GM23338 (cell line): ENCODE results near the gene MUC5AC. TPM values are rescaled to one million over a fixed set of nuclear protein-coding genes. Genes with fewer than 3 reads are reported as not detected.
A peak's percentile ranks its signal among the peaks of the same experiment; 100 is the strongest.

Experiments used
- ATAC-seq: fragments of 200-7000 bp; cut with Tn5 transposase; 3 replicates; pipeline ENCODE4 v1.9.1; 2020
- DNase-seq: peaks from one replicate; pipeline ENCODE4 v3.0.0-alpha.2; 2015; ENCODE audit warnings: low spot score
- H2AFZ ChIP-seq: fragments of 200-600 bp; sonication (generic); 2 replicates; pipeline ENCODE4 v1.8.0; 2016; ENCODE audit warnings: antibody characterized with exemption, mild to moderate bottlenecking, moderate library complexity
- H3F3A ChIP-seq: fragments of 200-600 bp; sonication (generic); replicated peaks from 2 replicates; pipeline ENCODE4 v1.8.0; 2017; ENCODE audit warnings: antibody characterized with exemption, mixed run types, low read depth
- H3K27ac ChIP-seq: fragments of 200-600 bp; sonication (generic); 2 replicates; pipeline ENCODE4 v1.6.1; 2016; ENCODE audit warnings: low read depth
- H3K27me3 ChIP-seq: fragments of 200-600 bp; sonication (generic); 2 replicates; pipeline ENCODE4 v1.8.0; 2016; ENCODE audit warnings: mild to moderate bottlenecking, mixed run types, moderate library complexity; ENCODE audit not compliant: insufficient read depth
- H3K36me3 ChIP-seq: fragments of 200-600 bp; sonication (generic); 2 replicates; pipeline ENCODE4 v1.8.0; 2016; ENCODE audit warnings: mild to moderate bottlenecking; ENCODE audit not compliant: insufficient read depth
- H3K4me1 ChIP-seq: fragments of 200-600 bp; sonication (generic); 2 replicates; pipeline ENCODE4 v1.8.0; 2016; ENCODE audit warnings: mild to moderate bottlenecking, moderate library complexity; ENCODE audit not compliant: insufficient read depth
- H3K4me2 ChIP-seq: fragments of 200-600 bp; sonication (generic); 2 replicates; pipeline ENCODE4 v1.7.1; 2017; ENCODE audit warnings: mixed run types
- H3K4me3 ChIP-seq: fragments of 200-600 bp; sonication (generic); 2 replicates; pipeline ENCODE4 v1.6.1; 2016; ENCODE audit warnings: mixed run types
- H3K79me2 ChIP-seq: fragments of 200-600 bp; sonication (generic); replicated peaks from 2 replicates; pipeline ENCODE4 v1.8.0; 2017; ENCODE audit warnings: mild to moderate bottlenecking; ENCODE audit not compliant: insufficient read depth
- H3K9me2 ChIP-seq: fragments of 200-600 bp; sonication (generic); 2 replicates; pipeline ENCODE4 v1.8.0; 2017; ENCODE audit not compliant: insufficient read depth
- H4K20me1 ChIP-seq: fragments of 200-600 bp; sonication (generic); replicated peaks from 2 replicates; pipeline ENCODE4 v1.8.0; 2017; ENCODE audit warnings: mild to moderate bottlenecking; ENCODE audit not compliant: insufficient read depth
- H3K27ac Mint-ChIP-seq: 2 replicates; pipeline ENCODE4 v1.8.0; 2020; ENCODE audit warnings: inconsistent platforms, mild to moderate bottlenecking, moderate library complexity, mixed read lengths
- H3K27me3 Mint-ChIP-seq: 3 replicates; pipeline ENCODE4 v1.8.0; 2022; ENCODE audit warnings: low read depth, mild to moderate bottlenecking, moderate library complexity, mixed read lengths, inconsistent platforms; ENCODE audit not compliant: insufficient read depth, poor library complexity
- H3K36me3 Mint-ChIP-seq: 3 replicates; pipeline ENCODE4 v1.8.0; 2021; ENCODE audit warnings: low read depth, mild to moderate bottlenecking, inconsistent platforms, moderate library complexity, mixed read lengths
- H3K4me1 Mint-ChIP-seq: 3 replicates; pipeline ENCODE4 v1.8.0; 2020; ENCODE audit warnings: mild to moderate bottlenecking, inconsistent platforms, mixed read lengths
- H3K4me3 Mint-ChIP-seq: 3 replicates; pipeline ENCODE4 v1.8.0; 2021; ENCODE audit warnings: moderate library complexity, mild to moderate bottlenecking, inconsistent platforms, mixed read lengths
- H3K9me3 Mint-ChIP-seq: 3 replicates; pipeline ENCODE4 v1.8.0; 2020; ENCODE audit warnings: moderate library complexity, mild to moderate bottlenecking, inconsistent platforms, mixed read lengths
- CREB1 ChIP-seq: fragments of 250-450 bp; sonication (Bioruptor Pico); IDR thresholded peaks from 2 replicates; pipeline ENCODE4 v1.5.0; 2020; ENCODE audit warnings: low read depth, mild to moderate bottlenecking, moderate library complexity
- EZH2 ChIP-seq: fragments of 200-600 bp; sonication (generic); IDR thresholded peaks from one replicate; pipeline ENCODE4 v1.8.0; 2017; ENCODE audit warnings: antibody characterized with exemption, mild to moderate bottlenecking, low read depth; ENCODE audit not compliant: unreplicated experiment
- EZH2phosphoT487 ChIP-seq: fragments of 200-600 bp; sonication (generic); IDR thresholded peaks from one replicate; pipeline ENCODE4 v1.8.1; 2018; ENCODE audit warnings: antibody characterized with exemption; ENCODE audit not compliant: unreplicated experiment
- JUNB ChIP-seq: IDR thresholded peaks from one replicate; pipeline ENCODE4 v1.6.1; 2016; ENCODE audit warnings: antibody characterized with exemption; ENCODE audit not compliant: unreplicated experiment
- NANOG ChIP-seq: IDR thresholded peaks from 2 replicates; pipeline ENCODE4 v1.6.1; 2016; ENCODE audit warnings: antibody characterized with exemption, borderline replicate concordance
- POLR2AphosphoS5 ChIP-seq: IDR thresholded peaks from 2 replicates; pipeline ENCODE4 v1.6.1; 2016; ENCODE audit warnings: antibody characterized with exemption, low read depth
- ZNF331 ChIP-seq: fragments of 250-450 bp; sonication (Bioruptor Pico); IDR thresholded peaks from 2 replicates; pipeline ENCODE4 v1.5.0; 2020; ENCODE audit warnings: low read depth, mild to moderate bottlenecking, moderate library complexity
- polyA plus RNA-seq: library from polyadenylated mRNA; unstranded; fragments of >200 nt; fragmentation: Nextera tagmentation; extraction: Ambion mirVana; gene quantifications from 2 replicates; pipeline ENCODE4 v1.2.1, GENCODE V29; 2016
- total RNA-seq: library from RNA; depleted of rRNA; stranded (reverse); fragments of >200 nt; shearing (Covaris generic); gene quantifications from 2 replicates; pipeline ENCODE4 v1.2.3, GENCODE V29; 2014
- TF ChIP-seq, protein P1 (sequence below): IDR thresholded peaks from one replicate; pipeline ENCODE4 v1.6.1; 2018; ENCODE audit warnings: antibody characterized with exemption; ENCODE audit not compliant: unreplicated experiment
- TF ChIP-seq, protein P2 (sequence below): fragments of 250-450 bp; sonication (Bioruptor Pico); IDR thresholded peaks from 2 replicates; pipeline ENCODE4 v1.5.0; 2020; ENCODE audit warnings: mild to moderate bottlenecking, moderate library complexity

The MUC5AC gene
- total and polyA plus RNA-seq, 2 experiments from 2014 or later = not detected

DNA sequence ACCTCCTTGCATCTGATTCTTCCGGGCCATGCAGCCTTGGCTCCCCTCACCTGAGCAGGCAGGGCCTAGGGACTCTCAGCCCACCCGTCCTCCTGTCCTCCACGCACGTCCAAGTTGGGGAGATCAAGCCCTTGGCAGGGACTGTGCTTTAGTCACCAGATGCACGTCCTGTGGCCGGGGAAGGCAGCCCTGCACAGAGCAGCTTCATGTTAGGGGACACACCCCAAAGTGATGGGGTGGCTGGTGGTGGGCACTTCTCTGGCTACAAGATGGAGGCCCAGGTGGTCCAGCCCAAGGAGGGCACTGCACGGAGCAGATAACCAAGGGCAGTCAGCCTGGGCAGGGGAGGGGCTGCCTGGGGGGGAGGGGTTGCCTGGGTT is 66.3 kb downstream of the MUC5AC start (continued):
- TF ChIP-seq, protein P1, sequence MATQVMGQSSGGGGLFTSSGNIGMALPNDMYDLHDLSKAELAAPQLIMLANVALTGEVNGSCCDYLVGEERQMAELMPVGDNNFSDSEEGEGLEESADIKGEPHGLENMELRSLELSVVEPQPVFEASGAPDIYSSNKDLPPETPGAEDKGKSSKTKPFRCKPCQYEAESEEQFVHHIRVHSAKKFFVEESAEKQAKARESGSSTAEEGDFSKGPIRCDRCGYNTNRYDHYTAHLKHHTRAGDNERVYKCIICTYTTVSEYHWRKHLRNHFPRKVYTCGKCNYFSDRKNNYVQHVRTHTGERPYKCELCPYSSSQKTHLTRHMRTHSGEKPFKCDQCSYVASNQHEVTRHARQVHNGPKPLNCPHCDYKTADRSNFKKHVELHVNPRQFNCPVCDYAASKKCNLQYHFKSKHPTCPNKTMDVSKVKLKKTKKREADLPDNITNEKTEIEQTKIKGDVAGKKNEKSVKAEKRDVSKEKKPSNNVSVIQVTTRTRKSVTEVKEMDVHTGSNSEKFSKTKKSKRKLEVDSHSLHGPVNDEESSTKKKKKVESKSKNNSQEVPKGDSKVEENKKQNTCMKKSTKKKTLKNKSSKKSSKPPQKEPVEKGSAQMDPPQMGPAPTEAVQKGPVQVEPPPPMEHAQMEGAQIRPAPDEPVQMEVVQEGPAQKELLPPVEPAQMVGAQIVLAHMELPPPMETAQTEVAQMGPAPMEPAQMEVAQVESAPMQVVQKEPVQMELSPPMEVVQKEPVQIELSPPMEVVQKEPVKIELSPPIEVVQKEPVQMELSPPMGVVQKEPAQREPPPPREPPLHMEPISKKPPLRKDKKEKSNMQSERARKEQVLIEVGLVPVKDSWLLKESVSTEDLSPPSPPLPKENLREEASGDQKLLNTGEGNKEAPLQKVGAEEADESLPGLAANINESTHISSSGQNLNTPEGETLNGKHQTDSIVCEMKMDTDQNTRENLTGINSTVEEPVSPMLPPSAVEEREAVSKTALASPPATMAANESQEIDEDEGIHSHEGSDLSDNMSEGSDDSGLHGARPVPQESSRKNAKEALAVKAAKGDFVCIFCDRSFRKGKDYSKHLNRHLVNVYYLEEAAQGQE = no peak
- TF ChIP-seq POLR2AphosphoS5 = no peak
- no peak for TF ChIP-seq CREB1

DNA sequence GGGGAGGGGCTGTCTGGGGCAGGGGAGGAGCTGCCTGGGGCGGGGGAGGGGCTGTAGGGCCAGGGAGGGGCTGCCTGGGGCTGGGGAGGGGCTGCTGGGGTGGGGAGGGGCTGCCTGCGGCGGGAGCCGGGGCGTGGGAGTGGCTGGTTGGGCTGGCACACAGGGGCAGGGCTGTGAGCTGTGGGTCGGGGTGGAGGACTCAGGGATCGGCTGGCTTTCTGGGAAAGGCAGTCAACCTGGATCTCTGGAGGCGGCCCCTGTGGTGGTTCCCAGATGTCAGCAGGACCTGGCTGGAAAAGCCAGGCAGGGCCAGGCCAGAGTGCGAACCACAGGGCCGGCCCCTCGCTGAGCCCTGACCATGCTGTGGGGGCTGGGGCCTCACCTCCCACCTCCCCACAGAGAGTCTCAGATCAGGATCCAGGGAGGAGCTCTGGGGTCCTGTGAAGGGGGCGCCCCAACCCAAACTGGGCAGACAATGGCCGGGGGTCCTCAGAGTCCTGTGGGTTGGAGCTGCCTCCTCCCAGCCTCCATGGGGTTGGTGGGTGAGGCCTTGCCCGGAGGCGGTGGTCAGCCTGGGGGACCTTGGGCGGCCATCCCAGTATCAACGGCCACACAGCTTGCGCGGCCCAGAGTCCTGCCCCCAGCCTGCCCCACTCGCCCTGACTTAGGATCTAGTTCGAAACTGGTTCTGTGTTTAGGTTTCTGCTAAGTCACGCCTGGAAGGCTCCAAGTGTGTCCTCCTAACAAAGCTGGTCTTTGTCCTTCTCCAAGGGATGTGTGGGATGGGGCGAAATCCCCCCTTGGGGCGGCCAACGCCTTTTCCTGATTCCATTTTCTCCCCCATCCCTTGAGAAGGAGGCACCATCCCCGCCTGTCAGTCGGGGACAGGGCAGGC is 67.0 kb downstream of the MUC5AC start:
- Mint-ChIP-seq H3K4me1 (peaks cover 3% of the 10 kb centered on the region), H3K9me3 (no peaks in the 10 kb centered on the region), H3K36me3 (no peaks in the 10 kb centered on the region), H3K27ac (no peak overlapping the region), H3K27me3 (peaks cover 4% of the 10 kb centered on the region), H3K4me3 (no peak overlapping the region)
- H2AFZ ChIP-seq = no peak overlapping the region
- H3K4me2 ChIP-seq = no peak overlapping the region
- peak; percentile 63 for ATAC-seq
- no peak overlapping the region for H3K4me3 ChIP-seq
- H3K36me3 ChIP-seq = no peaks in the 10 kb centered on the region
- H3K9me2 ChIP-seq = no peaks in the 10 kb centered on the region
- peak; percentile 47 for DNase-seq
- TF ChIP-seq POLR2AphosphoS5 = no peak
- TF ChIP-seq ZNF331 (CRISPR knock-in tag) = no peak
- TF ChIP-seq NANOG = no peak
- no peak for TF ChIP-seq EZH2
- no peak for TF ChIP-seq JUNB
- no peak for TF ChIP-seq EZH2phosphoT487
- TF ChIP-seq, protein P2, sequence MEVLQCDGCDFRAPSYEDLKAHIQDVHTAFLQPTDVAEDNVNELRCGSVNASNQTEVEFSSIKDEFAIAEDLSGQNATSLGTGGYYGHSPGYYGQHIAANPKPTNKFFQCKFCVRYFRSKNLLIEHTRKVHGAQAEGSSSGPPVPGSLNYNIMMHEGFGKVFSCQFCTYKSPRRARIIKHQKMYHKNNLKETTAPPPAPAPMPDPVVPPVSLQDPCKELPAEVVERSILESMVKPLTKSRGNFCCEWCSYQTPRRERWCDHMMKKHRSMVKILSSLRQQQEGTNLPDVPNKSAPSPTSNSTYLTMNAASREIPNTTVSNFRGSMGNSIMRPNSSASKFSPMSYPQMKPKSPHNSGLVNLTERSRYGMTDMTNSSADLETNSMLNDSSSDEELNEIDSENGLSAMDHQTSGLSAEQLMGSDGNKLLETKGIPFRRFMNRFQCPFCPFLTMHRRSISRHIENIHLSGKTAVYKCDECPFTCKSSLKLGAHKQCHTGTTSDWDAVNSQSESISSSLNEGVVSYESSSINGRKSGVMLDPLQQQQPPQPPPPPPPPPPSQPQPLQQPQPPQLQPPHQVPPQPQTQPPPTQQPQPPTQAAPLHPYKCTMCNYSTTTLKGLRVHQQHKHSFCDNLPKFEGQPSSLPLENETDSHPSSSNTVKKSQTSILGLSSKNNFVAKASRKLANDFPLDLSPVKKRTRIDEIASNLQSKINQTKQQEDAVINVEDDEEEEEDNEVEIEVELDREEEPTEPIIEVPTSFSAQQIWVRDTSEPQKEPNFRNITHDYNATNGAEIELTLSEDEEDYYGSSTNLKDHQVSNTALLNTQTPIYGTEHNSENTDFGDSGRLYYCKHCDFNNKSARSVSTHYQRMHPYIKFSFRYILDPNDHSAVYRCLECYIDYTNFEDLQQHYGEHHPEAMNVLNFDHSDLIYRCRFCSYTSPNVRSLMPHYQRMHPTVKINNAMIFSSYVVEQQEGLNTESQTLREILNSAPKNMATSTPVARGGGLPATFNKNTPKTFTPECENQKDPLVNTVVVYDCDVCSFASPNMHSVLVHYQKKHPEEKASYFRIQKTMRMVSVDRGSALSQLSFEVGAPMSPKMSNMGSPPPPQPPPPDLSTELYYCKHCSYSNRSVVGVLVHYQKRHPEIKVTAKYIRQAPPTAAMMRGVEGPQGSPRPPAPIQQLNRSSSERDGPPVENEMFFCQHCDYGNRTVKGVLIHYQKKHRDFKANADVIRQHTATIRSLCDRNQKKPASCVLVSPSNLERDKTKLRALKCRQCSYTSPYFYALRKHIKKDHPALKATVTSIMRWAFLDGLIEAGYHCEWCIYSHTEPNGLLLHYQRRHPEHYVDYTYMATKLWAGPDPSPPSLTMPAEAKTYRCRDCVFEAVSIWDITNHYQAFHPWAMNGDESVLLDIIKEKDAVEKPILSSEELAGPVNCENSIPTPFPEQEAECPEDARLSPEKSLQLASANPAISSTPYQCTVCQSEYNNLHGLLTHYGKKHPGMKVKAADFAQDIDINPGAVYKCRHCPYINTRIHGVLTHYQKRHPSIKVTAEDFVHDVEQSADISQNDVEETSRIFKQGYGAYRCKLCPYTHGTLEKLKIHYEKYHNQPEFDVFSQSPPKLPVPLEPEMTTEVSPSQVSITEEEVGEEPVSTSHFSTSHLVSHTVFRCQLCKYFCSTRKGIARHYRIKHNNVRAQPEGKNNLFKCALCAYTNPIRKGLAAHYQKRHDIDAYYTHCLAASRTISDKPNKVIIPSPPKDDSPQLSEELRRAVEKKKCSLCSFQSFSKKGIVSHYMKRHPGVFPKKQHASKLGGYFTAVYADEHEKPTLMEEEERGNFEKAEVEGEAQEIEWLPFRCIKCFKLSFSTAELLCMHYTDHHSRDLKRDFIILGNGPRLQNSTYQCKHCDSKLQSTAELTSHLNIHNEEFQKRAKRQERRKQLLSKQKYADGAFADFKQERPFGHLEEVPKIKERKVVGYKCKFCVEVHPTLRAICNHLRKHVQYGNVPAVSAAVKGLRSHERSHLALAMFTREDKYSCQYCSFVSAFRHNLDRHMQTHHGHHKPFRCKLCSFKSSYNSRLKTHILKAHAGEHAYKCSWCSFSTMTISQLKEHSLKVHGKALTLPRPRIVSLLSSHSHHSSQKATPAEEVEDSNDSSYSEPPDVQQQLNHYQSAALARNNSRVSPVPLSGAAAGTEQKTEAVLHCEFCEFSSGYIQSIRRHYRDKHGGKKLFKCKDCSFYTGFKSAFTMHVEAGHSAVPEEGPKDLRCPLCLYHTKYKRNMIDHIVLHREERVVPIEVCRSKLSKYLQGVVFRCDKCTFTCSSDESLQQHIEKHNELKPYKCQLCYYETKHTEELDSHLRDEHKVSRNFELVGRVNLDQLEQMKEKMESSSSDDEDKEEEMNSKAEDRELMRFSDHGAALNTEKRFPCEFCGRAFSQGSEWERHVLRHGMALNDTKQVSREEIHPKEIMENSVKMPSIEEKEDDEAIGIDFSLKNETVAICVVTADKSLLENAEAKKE (CRISPR knock-in tag) = no peak
- no peaks in the 10 kb centered on the region for H3K79me2 ChIP-seq
- H3K4me1 ChIP-seq = no peaks in the 10 kb centered on the region
- no peaks in the 10 kb centered on the region for H3K27me3 ChIP-seq
- no peaks in the 10 kb centered on the region for H4K20me1 ChIP-seq
- H3F3A ChIP-seq = no peaks in the 10 kb centered on the region
- H3K27ac ChIP-seq = no peak overlapping the region
